Measurements from ENCODE around the gene FAM83E. TPM values are rescaled to one million over a fixed set of nuclear protein-coding genes. Genes with fewer than 3 reads are reported as not detected.

The FAM83E gene
- total RNA-seq, 2 experiments from 2014 or later, result 3.8 to 4.7 TPM

GRCh38 chr19:48644355-48644754, 29.5 kb upstream of the FAM83E start:
- DNase-seq, result no peak
- intact Hi-C loops (cut with micrococcal nuclease), result loop anchor here (10.0 kb wide), 1 partner anchor 100 kb away; the partner anchor contains the start of genes IZUMO1 and RASIP1
- TF ChIP-seq CTCF (IDR thresholded peaks at IDR 0.05), result no peak
- H3K4me3 Mint-ChIP-seq, result peak overlapping the region; percentile 85
- CTCF ChIA-PET, result interaction anchor here (1.5 to 1.9 kb wide), 3 partner anchors 9 to 281 kb away, joined by 3 to 11 read pairs (median 4); partner anchors contain the start of genes SYNGR4 and TMEM143
- no peaks in the 10 kb centered on the region for H3K27me3 Mint-ChIP-seq
- POLR2A ChIA-PET, result interaction anchor here (1.0 to 2.3 kb wide), 3 partner anchors 11 to 151 kb away, joined by 3 to 16 read pairs (median 8); no protein-coding TSS in a partner anchor
- peaks cover 38% of the 10 kb centered on the region for H3K4me1 Mint-ChIP-seq (ENCODE audit: low read depth)
- H3K36me3 Mint-ChIP-seq (ENCODE audit: low read depth), result no peaks in the 10 kb centered on the region
- H3K27ac Mint-ChIP-seq, result no peak overlapping the region
- no peaks in the 10 kb centered on the region for H3K9me3 Mint-ChIP-seq
- no peak for ATAC-seq

GRCh38 chr19:48642862-48643261, 28.0 kb upstream of the FAM83E start:
- no peak for TF ChIP-seq CTCF (IDR thresholded peaks at IDR 0.05)
- ATAC-seq (no peak), DNase-seq (no peak)
- peaks cover 45% of the 10 kb centered on the region for H3K4me1 Mint-ChIP-seq (ENCODE audit: low read depth)
- H3K9me3 Mint-ChIP-seq, result no peaks in the 10 kb centered on the region
- ChIA-PET POLR2A (no interaction called here), CTCF (no interaction called here)
- H3K27me3 Mint-ChIP-seq, result no peaks in the 10 kb centered on the region
- intact Hi-C loops (cut with micrococcal nuclease), result loop anchor here (10.0 kb wide), 1 partner anchor 102 kb away; the partner anchor contains the start of genes IZUMO1 and RASIP1
- no peak overlapping the region for H3K27ac Mint-ChIP-seq
- no peak overlapping the region for H3K4me3 Mint-ChIP-seq
- H3K36me3 Mint-ChIP-seq (ENCODE audit: low read depth), result peaks cover 8% of the 10 kb centered on the region

- ChIA-PET POLR2A (no interaction called here), CTCF (interaction anchor here (1.6 kb wide), 1 partner anchor 97 kb away, joined by 5 read pairs; no protein-coding TSS in a partner anchor)
- H3K27ac Mint-ChIP-seq, result no peak overlapping the region
- intact Hi-C loops (cut with micrococcal nuclease), result loop anchor here (10.0 kb wide), 1 partner anchor 103 kb away; the partner anchor contains the start of genes IZUMO1 and RASIP1
- ATAC-seq, result no peak
- H3K9me3 Mint-ChIP-seq, result no peaks in the 10 kb centered on the region
- no peak for DNase-seq
- no peak for TF ChIP-seq CTCF (IDR thresholded peaks at IDR 0.05)
- peaks cover 49% of the 10 kb centered on the region for H3K4me1 Mint-ChIP-seq (ENCODE audit: low read depth)
- H3K36me3 Mint-ChIP-seq (ENCODE audit: low read depth), result peaks cover 8% of the 10 kb centered on the region
- H3K4me3 Mint-ChIP-seq, result no peak overlapping the region
- no peaks in the 10 kb centered on the region for H3K27me3 Mint-ChIP-seq
Measured at GRCh38 chr19:48641850-48642249, 27.0 kb upstream of the FAM83E start.

- Mint-ChIP-seq H3K36me3 (ENCODE audit: low read depth) (peaks cover 8% of the 10 kb centered on the region), H3K4me1 (ENCODE audit: low read depth) (peaks cover 45% of the 10 kb centered on the region), H3K9me3 (no peaks in the 10 kb centered on the region), H3K27ac (peak overlapping the region; percentile 98), H3K4me3 (peak overlapping the region; percentile 56), H3K27me3 (no peaks in the 10 kb centered on the region)
- intact Hi-C loops (cut with micrococcal nuclease), result loop anchor here (10.0 kb wide), 2 partner anchors 105 to 235 kb away; partner anchors contain the start of genes IZUMO1, PPP1R15A and RASIP1
- no peak for TF ChIP-seq CTCF (IDR thresholded peaks at IDR 0.05)
- CTCF ChIA-PET, result no interaction called here
- ATAC-seq (no peak), DNase-seq (no peak)
- POLR2A ChIA-PET, result interaction anchor here (1.5 kb wide), 1 partner anchor 21 kb away, joined by 3 read pairs; the partner anchor contains the start of genes RPL18 and SPHK2
Measured at GRCh38 chr19:48639483-48640375, 24.9 kb upstream of the FAM83E start.

All from activated CD8-positive, alpha-beta T cell treated with anti-CD3 and anti-CD28 coated beads for 36 hours (primary cell).